Epidermal melanocyte (primary cell): ENCODE results near the gene ITPKB.
A peak's percentile ranks its signal among the peaks of the same experiment; 100 is the strongest.

ENCODE experiments used
- DNase-seq: peaks from one replicate; pipeline ENCODE4 v3.0.0; 2011; ENCODE audit warnings: low spot score; ENCODE audit not compliant: insufficient read length

Gene ITPKB

DNA sequence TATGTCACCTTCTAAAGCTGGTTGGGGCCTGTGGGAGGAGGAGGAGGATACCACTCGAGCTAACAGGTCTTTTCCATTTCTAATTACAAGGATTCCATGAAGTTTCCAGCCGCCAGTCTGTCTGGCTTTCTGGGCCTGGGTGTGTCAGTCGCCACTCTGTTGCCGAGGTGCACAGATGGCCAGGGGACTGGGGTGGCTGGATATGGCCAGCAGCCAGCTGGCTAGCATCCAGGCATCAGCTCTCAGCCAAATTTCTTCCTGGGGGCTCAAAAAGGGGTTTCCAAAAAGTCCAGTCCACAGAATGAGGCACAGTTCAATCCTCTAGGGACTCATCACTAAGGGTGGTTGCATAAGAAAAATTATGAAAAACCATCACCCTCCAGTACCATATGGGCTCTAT is 32.4 kb downstream of the ITPKB start:
- no peak for DNase-seq

DNA sequence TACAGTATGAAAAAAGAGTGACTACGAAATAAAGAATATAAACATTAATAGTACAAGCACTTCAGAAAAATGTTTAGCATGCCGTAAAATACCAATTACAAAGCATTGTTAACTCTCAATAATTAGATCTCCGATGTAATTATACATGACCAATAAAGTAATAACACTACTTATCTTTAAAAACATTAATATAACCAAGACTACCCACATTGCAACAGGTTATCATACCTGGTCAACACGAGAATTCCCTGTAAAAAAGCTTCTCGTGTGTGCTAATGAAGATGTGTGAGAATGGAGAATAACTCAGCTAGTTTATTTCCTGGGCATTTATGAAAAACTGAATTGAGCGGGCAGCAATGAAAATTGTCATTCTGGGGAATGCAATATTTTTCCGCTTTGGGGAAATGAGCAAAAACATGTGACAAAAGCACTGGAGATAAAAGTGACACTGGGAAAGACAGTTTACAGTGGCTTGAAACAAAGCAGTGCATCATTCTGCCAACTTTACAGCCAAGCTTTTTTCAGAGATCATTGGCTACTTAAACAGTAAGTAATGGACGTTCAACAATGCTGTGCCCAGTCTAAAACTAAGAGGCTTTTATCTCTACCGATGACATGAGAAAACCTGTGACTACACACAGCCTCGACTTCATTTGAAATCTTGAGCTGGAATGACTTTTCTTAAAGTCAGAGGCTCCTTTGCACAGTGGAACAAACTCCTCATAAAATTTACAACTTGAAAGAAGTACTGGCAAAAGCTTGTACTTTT is 34.7 kb downstream of the ITPKB start:
- no peak for DNase-seq

DNA sequence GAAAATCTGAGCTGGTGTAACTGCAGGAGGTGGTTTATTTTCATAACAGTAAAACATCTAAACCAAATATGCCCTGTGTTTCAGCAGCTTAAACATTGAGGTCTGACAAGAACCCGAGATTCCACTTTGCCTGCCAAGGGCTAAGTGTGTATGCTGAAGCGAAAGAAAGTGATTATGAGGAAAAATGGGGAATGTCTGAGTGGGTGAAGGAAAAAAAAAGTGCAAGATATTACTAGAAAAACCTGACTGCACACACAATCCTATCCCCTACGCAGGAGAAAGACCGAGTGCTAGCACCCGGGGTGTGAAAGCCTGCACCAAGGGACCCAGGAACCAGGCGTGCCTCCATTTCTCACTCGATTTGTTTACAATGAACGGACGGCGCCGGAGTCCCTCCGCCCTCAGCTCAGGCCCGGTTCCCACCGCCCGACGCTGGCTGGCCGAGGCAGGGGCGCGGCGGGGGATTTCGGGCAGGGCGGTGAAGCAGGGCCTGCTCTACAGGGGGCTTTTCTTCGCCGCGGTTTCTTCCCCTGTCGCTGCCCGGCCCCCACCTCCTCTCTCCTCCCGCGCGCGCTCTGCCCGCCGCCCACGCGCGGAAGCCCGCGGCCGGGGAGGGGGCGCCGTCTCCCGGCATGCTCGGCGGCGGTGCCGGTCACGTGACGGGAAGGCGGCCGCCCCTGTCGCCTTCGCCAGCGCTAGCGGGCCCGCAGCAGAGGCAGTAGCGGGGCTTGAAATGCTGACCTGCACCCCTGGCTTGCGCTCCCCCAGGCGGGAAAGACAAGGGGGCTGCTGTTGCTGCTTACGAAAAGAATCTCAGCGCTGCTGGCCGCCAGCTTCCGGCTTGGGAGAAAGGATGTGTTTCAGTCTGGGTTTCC is 35.9 kb downstream of the ITPKB start:
- DNase-seq: peak; percentile 58

DNA sequence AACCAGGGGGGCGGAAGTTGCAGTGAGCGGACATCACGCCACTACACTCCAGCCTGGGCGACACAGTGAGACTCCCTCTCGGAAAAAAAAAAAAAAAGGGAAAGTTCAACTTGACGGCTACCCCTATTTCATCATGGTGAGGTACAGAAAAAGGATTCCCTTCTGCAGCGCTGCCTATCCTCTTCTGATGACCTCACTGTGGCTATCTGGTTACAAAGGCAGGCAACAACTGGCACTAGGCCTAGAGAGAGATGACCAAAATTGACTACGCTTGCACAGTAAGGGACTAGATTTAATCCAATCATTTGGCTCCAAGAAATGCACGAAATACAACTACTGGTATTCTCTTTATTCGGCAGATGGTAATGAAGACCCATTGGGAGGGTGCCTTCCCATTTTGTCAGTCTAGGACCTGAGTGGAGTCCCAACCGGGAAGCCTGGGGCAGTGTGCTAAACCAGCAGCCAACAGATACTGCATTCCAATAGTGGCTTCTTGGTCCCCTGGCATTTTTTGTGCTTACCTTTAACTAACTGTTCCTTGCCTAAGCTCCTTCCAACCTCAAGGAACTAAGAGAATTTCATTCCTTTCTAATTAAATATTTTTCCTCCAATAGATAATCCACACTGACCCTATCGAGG is 36.6 kb downstream of the ITPKB start:
- DNase-seq: no peak

DNA sequence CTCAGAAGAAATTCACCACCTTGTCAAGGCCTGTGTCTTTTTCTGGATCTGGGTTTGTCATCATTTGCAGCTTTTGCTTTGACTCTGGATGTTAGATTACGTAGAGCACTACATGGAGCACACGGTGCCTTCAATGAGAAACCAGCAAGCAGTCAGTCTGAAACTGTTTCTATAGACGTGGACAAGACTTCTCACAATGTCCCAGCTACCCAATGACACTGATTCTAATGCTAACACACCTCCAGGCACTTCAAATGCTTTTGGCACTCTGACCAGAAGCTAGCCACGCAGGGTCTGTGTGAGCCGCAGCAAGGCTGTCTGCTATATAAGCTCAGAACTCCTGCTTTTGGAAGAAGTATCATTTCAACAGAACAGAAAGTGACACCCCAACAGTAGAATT is 38.2 kb downstream of the ITPKB start:
- DNase-seq: no peak

DNA sequence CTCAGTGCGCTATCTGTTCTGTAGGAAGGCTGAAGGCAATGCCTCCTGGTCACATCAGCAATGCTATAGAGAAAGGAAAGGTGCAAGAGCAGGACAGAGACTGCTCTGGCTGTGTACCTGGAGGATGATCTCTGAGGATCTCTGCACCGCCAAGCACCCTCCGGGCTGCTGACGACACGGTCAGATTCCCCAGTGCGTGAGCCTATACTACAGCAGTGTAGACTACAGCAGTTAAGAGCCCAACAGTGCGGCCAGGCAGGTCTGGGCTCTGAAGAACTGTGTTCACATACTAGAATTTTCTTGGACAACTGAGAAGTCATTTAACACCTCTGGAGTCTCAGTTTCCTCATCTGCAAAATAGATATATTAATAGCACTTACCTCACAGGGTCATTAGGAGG is 39.9 kb downstream of the ITPKB start:
- DNase-seq: no peak

DNA sequence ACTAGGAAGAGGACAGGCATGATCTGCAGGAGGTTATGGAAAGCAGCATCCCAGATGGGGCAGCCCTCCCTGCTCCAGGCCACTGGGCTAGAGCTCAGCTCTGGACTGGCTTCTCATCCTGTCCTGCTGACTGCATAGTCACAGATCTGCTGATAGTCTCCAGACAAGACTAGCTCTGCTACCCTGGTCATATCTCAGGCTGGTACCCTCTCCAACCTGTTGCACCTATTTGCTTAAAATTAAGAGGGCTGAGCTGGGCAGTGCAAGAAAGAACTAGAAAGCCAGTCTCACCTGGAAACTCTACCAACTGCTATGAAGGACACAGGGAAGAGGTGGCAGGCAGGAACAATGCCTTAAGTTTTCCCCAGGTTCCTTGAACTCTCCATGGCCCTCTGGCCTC is 40.4 kb downstream of the ITPKB start:
- DNase-seq: no peak

DNA sequence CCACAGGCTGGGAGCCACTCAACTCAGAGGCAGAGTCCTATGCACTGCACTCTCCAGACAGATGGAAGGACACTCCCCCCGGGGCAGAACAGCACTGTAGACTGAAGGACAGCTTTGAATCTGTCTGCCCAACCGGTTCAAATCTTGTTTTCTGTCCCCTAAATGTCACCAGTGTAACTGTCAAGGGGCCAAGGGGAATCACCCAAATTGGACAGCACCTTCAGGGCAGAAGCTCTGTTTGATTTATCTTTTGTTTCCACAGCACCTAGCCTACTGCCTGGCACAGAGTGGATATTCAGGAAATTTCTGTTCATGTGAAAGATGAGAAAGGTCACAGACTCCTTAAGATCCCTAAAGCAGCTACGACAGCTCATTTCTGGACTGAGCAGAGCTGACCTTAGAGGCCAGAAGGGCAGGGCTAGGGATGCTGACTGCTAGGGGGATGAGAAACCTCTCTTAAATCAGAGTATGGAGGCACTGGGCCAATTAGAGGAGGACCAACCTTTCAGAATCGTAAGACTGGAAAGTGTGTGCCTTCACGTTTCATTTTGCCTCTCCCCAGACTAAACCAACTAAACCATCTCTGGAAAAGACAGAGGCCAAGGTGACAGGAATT is 41.0 kb downstream of the ITPKB start:
- no peak for DNase-seq

DNA sequence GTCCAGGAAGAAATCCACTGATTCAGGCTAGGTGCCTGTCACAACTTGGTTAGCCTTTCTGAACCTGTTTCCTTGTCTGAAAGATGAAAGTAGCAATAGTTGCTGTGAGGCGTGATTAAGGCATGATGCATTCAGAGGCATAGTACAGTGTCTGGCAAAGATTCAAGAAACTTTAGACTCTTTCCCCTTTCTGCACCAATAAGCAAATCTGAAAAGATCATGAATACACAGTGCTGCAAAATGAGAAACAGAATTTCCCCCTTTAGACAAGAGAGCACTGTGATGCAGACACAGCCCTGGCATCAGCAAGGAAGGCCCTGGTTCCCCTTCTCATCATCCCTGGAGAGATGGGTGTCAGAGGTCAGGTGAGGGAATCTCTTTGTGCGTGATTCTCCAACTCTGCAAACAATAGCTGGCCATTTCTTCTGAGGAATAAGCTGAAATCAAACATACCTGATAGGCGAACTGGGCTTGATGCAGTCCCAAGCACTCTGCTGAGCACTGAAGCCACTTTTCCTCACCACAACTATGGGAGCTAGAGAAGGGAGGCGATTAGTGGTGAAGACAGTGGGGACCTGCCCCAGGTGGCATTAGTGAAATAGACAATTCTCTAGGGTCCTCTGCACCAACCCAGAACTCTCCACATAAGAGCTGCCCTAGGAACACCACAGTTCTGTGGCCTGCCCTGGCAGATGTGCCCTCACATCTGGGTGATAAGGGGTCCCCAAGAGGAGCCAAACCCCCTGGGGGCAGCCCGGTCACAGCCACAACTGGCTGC is 41.7 kb downstream of the ITPKB start:
- DNase-seq: no peak

DNA sequence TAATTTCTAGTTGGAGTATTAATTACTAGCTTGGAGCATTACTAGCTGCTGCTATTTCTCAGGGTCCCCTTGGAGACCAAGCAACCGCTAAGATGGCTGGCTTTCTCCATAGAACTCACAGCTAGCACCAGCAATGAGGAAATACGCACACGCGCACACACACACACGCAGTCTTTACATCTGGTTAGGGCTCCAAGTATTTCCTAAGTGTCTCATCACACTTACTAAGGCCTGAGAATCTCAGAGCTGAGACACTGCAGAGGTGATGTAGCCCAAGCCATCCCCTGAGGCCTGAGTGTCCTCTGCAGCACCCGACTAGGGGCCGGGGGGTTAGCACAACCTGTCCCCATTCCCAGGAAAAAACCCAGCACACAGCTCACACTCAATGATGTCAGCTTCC is 42.5 kb downstream of the ITPKB start:
- DNase-seq: no peak

DNA sequence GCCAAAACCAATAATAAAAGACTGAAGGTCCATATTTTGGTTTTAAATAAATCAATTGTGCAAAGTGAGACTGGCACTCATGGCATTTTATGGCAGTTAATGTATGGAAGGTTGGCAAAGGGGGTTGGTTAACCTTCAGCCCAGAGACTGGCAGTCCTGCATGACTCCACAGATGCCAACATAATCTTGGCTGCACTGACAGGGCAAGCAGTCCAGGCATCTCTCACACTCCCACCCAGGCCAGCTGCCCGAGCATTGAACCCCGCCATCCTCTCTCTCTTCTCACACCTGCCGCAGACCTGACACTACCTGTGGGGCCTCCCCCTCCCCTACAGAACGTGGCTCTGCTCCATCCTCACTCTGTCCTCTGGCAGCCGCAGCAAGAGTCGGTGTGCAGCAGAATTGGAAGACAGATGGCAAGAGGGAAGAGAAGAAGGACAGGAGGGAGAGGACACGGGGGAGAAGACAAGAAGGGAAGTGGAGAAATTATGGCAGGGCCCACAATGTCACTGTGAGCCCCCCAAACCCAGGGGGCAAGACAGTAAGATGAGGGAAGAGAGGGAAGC is 43.7 kb downstream of the ITPKB start:
- no peak for DNase-seq

DNA sequence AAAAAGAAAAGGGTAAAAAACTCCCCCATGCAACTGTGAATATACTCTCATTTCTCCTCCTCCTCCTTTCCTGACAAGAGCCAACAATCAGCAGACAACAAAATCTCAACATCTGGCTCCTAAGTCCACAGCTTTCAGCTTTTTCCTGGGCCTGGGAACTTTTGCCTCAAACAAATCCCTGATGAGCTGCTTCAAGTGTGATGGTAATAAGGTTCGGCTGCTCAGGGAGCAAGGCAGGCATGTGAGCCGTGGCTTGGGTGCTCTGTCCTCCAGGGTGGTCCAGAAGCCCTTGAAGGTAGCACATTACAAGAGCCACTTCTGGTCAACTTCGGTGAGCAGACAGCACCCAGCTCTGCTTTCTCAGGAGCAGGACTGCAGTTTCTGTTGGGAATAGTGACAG is 46.3 kb downstream of the ITPKB start:
- DNase-seq: no peak

DNA sequence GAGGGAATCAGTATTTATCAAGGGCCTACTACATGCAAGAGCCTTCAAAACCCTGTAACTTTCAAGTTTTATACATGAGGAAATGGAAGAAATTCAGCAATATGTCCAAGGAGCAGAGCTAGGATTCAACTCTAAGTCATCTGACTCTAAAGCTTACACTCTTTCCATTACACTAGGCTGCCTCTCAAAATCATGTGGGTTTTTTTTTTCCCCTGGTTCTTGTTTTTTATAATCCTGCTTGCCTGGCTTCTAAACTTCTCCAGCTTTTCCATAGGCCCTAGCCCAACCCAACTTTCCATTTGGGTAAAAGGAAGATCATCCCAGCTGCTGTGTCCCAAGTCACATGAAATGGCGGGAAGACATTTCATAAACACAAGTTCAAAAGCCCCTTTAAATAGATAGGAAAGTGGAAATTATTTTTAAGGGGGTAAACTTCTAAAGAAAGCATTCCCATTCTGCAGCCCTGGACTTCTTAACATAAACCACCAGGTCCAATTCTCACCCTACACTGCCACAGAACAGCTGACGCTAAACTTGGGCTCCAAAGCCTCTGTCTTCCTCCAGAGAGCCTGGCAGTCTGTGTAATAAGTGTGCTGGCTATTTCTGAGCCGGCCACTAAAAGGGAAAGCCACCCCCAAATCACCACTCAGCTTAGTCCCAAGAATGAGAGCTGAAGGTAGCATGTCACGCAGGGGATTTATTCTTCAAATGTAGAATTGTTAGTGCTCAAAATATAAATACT is 46.9 kb downstream of the ITPKB start:
- DNase-seq: no peak

DNA sequence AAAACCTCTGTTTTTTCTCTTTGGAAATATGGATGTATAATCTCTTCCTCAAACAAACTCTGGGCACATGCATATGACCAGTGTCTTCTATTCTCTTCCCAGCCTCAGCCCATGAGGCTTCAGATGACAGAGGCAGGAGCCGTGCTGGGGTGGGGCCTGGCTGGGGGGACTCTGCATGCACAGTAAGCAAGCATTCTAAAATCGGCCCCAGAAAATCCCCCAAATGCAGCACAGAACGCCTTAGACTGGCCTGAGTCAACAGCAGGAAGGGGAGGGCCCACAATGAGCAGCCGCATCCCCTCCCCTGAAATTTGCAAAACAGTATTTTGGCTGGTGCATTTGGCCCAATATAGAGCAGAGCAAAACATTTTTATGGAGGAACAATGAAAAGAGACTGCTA is 47.8 kb downstream of the ITPKB start:
- DNase-seq: no peak

DNA sequence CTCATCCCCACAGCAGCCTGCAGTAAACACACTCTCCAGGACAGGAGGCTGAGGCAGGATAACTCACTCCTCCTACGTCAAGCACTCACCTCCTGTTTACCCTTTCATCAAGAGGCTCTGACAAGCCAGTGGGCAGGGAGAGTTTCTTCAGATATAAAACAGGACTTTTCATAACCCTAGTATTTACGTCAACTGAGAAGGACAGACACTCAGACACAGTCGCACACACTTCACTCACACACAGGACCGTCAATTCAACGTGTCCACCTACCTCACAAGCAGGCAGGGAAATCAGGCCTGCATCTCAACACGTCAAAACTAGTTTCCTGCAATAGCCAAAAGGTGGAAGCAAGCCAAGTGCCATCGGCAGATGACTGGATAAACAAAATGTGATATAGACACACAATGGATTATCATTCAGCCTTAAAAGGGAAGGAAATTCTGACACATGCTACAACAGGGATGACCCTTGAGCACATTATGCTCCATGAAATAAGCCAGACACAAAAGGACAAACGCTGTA is 48.6 kb downstream of the ITPKB start:
- DNase-seq: no peak

DNA sequence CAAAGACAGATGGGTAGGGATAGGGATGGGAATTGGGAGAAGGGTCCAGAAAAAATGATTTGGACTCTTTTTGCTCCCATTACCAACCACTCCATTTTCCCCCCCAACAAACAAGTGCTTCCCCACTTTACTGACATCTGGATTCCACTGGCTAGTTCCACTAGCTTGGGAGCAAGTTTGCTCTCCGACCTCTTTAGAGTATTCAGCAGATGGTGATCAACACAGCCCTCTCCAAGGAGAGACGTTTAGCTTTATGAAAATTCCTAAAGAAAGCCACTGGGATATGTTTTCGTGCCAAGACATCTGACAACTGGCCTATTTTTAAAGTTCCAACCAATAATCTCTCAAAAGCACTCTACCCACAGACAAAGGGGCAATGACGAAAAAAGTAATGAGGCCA is 50.3 kb downstream of the ITPKB start:
- no peak for DNase-seq

DNA sequence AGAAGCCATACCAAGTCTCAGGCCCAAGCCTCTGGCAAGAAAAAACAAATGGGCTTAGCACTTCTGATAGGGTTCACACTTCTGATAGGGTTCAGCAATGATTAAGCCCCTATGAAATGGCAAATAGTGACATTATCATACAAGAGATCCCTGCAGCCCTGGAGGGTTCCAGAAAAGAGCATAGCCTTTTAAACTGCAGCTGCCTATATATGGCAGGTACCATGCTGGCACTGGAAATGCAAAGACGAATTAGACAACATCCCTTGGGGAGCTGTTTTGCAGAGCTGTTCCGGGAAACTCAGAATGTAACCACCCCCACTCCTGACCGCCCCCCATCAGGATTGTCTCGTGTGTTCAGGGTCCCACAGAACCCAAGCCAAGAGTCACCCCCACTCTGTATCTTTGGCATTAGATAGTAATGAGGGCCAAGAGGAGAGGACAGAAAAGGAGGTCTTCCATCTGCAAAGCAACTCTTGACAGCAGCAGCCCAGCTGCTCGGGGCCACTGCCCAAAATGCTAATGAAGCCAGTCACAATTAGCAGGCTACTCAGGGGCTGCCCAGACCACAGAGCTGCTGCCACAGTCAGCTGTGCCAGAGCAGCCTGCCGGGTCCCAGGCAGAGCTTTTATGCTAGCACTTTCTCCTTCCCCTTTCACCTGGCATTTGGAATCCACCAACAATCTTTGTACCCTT is 50.9 kb downstream of the ITPKB start:
- DNase-seq: no peak

DNA sequence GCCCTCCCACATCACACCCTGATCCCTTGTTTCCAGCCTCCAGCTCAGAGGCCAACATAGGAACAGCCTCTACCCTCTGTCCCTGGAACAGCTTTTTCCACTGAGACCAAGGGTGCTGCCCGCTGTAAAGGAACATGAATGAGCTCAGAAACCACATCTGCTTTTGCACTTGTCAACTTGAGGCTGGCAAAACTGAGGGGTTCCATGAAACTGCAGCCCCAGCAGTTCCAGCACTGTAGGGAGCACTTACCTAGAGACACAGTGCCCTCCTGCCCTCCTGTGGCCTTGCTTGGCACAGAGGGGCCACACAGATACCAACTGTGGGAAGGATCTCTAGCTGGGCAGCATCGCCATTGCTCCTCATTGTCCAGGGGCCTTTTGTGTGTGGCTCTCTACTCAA is 51.7 kb downstream of the ITPKB start:
- no peak for DNase-seq
